HG03521 (cell line): Measurements from ENCODE around the gene ZNF680.
"Not testable (repeated sequence)": the region's sequence is repeated elsewhere in the genome, so short reads cannot be mapped to it uniquely, and the experiment has no call there.

Experiments used
- ATAC-seq: cut with Tn5 transposase; IDR thresholded peaks from one replicate; pipeline ENCODE4 v1.9.1; 2021; ENCODE audit warnings: mild to moderate bottlenecking, moderate library complexity; ENCODE audit not compliant: unreplicated experiment

The ZNF680 gene

DNA sequence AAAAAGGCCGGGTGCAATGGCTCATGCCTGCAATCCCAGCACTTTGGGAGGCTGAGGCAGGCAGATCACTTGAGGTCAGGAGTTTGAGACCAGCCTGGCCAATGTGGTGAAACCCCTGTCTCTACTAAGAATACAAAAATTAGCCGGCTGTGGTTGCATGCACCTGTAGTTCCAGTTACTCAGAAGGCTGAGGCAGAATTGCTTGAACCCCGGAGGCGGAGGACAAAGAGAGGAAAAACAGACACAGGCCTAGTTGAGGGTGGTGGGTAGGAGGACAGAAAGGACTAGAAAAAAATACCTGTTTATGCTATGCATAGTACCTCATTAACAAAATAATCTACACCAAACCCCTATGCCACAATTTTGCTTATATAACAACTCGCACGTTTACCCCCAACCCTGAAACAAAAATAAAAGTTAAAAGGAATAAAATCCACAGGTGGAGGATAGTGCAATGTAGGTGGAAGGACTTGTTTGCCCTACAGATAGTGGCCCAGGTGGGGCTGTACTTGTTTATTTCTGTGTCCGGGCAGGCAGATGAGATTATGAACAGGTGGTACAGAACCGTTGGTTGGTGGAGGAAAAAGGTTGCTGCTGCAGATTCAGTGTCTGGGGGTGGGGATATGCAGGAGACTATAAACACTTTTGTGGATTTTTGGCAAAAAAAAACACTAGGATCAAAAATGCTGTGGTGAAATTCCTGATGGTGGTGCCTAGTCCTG lies 5.1 kb downstream of the ZNF680 start:
- no peak for ATAC-seq

DNA sequence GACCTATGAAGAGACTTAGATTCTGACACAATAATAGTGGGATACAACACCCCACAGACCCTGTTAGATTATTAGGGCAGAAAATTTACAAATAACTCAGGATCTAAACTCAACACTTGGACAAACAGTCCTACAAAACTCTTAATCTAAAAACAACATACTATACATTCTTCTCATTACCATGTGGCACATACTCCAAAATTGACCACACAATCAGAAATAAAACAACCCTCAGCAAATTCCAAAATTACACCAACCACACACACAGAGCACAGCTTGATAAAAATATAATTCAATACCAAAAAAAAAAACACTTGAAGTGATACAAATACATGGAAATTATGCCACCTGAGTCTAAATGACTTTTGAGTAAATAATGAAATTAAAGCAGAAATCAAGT lies 7.8 kb downstream of the ZNF680 start:
- ATAC-seq: no peak

- ATAC-seq: not testable (repeated sequence)
Measured at GRCh38 chr7:64554188-64554587, 8.7 kb downstream of the ZNF680 start.

- no peak for ATAC-seq
Measured at GRCh38 chr7:64551375-64552142, 11.3 kb downstream of the ZNF680 start.

DNA sequence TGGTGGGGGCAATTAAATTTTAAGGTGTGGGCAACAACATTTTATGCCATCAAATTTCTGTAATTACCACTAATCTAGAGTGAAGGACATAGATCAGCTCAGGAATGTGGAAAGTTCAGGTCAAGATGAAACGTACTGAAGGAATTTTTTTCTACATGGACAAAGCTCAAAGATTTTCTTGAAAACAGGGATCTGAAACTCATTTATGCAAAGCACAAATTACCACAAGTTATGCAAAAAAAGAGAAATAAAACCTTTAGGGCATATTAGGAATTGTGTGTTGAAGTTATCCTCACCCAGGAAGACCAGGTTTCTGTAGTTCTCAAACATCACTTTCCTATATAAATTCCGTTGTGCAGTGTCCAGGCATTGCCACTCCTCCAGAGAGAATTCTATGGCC lies 18.9 kb downstream of the ZNF680 start:
- no peak for ATAC-seq

DNA sequence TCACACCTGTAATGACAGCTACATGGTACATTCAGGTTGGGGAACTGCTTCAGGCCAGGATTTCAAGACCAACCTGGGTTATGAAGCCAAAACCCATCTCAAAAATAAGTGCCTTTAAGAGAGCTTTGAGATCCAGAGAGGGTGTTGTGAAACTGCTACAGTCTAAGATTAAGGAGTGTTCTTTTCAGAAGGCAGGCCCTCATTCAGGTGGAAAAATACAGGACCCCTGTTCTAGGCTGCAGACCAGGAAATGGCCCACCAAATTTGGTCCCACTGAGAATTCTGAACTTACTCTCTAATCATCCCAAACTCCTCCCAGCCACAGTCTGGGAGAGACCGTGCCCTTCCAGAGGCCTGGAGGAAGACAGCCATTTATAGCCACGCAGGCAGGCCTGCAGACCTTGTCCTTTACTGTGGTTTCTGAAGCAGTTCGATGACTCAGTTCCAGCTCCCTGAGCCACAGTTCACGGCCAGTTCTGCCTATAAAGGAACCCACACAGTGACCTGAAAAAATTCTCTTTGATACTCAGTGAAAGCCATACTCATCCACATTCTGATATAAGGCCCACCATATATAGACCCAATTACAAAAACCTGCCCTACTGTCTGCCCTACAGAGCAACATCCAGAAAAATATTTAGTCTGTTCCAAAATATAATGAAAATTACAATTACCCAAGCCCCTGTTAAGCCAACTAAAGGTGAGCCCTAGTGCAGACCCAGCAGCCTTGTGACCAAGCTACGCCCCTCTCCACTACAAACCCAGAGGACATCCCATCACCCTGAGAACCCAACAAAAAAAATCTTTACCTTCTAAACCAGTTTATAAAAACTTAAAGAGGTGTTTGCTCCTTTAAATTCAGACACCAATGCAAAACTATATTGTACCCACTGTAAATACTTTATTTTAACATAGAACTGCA lies 21.2 kb downstream of the ZNF680 start:
- ATAC-seq: no peak

DNA sequence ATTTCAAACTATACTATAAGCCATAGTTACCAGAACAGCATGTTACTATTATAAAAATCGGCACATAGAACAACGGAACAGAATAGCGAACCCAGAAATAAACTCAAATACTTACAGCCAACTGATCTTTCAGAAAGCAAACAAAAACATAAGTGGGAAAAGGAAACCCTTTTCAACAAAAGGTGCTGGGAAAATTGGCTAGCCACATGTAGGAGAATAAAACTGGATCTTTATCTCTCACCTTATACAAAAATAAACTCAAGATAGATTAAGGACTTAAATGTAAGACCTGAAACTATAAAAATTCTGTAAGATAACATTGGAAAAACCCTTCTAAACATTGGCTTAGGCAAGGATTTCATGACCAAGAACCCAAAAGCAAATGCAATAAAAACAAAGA lies 29.1 kb downstream of the ZNF680 start:
- ATAC-seq: no peak

DNA sequence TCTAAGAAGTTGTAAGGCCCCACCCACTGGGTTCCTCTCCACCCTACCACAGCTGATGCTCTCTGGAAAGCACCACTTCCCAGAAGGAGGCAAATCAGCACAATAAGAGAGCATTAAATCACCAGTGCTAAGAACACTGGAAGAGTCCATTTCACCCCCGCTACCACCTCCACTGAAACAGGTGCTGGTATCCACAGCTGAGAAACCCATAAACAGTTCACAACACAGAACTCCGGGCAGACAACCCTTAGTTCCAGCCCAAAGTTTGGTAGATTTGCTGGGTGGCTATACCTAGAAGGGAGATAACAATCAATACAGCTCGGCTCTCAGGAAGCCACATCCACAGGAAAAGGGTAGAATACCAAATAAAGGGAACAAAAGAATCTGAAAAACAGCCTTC lies 34.1 kb downstream of the ZNF680 start:
- no peak for ATAC-seq

- ATAC-seq: no peak
Measured at GRCh38 chr7:64521409-64521984, 41.4 kb downstream of the ZNF680 start.

DNA sequence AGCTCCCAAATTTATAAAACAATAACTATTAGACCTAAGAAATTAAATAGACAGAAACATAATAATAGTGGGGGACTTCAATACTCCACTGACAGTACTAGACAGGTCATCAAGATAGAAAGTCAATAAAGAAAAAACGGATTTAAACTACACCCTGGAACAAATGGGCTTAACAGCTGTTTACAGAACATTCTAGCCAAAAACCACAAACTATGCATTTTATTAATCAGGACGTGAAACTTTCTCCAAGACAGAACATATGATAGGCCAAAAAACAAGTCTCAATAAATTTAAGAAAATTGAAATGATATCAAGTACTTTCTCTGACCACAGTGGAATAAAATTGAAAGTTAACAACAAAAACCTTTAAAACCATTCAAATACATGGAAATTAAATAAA lies 46.4 kb downstream of the ZNF680 start:
- ATAC-seq: no peak

GRCh38 chr7:64515781-64516180 lies 47.1 kb downstream of the ZNF680 start:
- no peak for ATAC-seq

- ATAC-seq: no peak
Measured at GRCh38 chr7:64515330-64515729, 47.5 kb downstream of the ZNF680 start.

- no peak for ATAC-seq
Measured at GRCh38 chr7:64509583-64509982, 53.3 kb downstream of the ZNF680 start.

DNA sequence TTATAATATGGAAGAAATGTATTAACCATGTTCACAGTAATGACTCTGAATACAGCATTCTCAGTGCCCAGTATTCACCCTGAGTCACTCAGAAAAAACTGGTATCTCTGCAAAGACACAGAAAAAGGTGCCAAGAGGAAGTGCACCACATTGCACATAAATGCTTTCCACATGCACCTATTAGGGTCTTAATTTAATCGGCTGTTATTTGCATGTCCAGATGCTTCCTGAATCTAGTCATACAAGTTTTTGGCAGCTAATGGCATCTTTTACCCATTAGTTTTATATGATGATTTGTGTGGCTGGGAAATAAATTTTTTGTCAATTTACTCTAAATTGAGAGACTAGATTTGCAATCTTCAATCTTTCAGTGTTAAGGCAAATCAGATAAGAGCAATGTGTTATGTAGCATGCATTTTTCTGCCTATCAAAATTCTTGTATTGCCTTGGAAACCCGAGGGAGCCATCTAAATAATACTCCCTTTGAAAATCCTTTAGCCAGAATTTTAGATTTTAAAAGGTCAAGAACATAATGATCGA lies 58.2 kb downstream of the ZNF680 start:
- ATAC-seq: no peak

- no peak for ATAC-seq
Measured at GRCh38 chr7:64498270-64498669, 64.6 kb downstream of the ZNF680 start.

DNA sequence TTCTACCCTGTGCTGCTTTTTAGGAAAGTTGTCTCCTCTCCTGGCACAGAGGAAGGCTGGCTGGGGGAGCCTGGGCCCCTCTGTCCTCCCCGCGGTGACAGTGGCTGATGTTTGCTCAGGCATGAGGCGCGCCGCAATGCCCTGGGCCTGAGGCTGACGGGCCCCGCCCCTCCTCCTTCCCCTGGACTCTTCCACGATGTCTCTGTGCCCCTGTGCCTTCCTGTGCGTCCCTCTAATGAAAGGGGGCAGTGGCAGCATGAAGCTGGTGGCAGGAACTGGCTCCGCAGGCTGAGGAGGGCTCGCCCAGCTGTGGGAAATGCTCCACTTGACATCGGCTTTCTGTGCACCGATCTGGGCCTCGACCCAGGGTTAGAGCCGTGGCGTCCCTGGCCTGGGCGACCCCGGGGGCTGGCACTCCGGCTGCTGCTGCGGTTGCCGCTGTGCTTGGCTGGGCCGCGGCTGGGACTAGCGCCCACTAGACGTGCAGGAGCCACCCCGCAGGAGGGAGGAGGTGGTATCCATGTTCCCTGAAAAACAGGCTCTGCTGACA lies 67.9 kb downstream of the ZNF680 start:
- ATAC-seq: no peak

DNA sequence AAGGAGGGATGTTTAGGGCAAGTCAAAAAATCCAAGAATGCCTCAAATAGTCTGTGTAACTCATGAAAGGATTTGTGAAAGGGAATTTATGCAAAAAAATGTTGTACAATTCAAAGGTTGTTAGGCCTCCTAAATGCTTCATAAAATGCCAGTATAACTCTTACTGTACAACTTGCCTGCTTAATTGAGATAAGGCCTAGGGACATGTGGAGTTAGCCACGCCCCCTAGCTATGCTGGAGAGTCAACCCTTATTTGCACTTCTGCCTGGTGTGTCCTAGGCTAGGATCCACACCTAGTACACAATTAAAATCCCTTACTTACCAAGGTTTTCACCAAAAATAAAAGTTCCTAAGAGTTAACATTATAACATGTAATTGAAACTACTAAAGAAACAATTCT lies 77.2 kb downstream of the ZNF680 start:
- no peak for ATAC-seq
